Left lung (tissue), 10 donors: ENCODE measurements around the gene DNTTIP2. TPM values are rescaled to one million over a fixed set of nuclear protein-coding genes. Genes with fewer than 3 reads are reported as not detected.

Source experiments
- ATAC-seq: fragments of 200-7000 bp; cut with Tn5 transposase; one replicate; pipeline ENCODE4 v1.9.1; 2020; ENCODE audit warnings: moderate library complexity
- DNase-seq, 4 donors: peaks; one replicate each; pipeline ENCODE4 v3.0.0-alpha.2; 2013 to 2020
- H3K27ac ChIP-seq, 2 donors: fragments of 200-600 bp; sonication (generic) in 1 of 2; one replicate each; pipeline versions ENCODE4 v1.5.0 to v1.8.0; 2020 to 2021
- H3K27me3 ChIP-seq, 2 donors: fragments of 200-600 bp; sonication (generic) in 1 of 2; one replicate each; pipeline versions ENCODE4 v1.5.0 to v1.8.0; 2020 to 2021
- H3K36me3 ChIP-seq, 2 donors: fragments of 200-600 bp; sonication (generic) in 1 of 2; one replicate each; pipeline versions ENCODE4 v1.5.0 to v1.8.0; 2020 to 2021
- H3K4me1 ChIP-seq, 2 donors: fragments of 200-600 bp; one replicate each; pipeline ENCODE4 v1.8.0; 2021
- H3K4me3 ChIP-seq, 2 donors: fragments of 200-600 bp; sonication (generic) in 1 of 2; one replicate each; pipeline versions ENCODE4 v1.5.0 to v1.8.0; 2020 to 2021; ENCODE audit warnings: mild to moderate bottlenecking in 1 of 2
- H3K9me3 ChIP-seq, 2 donors: fragments of 200-600 bp; sonication (generic) in 1 of 2; one replicate each; pipeline versions ENCODE4 v1.5.0 to v1.8.0; 2020 to 2021
- CTCF ChIP-seq, 2 donors: fragments of 200-600 bp; sonication (generic) in 1 of 2; IDR thresholded peaks; one replicate each; pipeline versions ENCODE4 v1.5.0 to v1.8.0; 2021; ENCODE audit warnings: antibody characterized with exemption in 2 of 2
- intact Hi-C, 2 donors: fragments of 100-400 bp; cut with DNase I; formaldehyde crosslinking; loops; one replicate each; pipeline versions ENCODE4 v1.11.2 to v1.14.2; 2022
- polyA plus RNA-seq, 6 donors: library from polyadenylated mRNA; unstranded; fragments of 120-200 nt; gene quantifications; one replicate each; pipeline ENCODE4 v1.2.1, GENCODE V29; 2013; ENCODE audit not compliant: insufficient read length in 6 of 6
- total RNA-seq, 2 donors: library from RNA; stranded (reverse); fragmentation: NEBNext Ultra II Directional; extraction: Animal tissue kit (Norgen Biotek cat#: 25700); gene quantifications; one replicate each; pipeline ENCODE4 v1.2.1, GENCODE V29; 2021
- donor health status: DM: no; HTN: yes; CAD: no.
- donor health status: DM: no; HTN: no; CAD: no.

The DNTTIP2 gene
- total and polyA plus RNA-seq, 8 donors: 35.0 to 65.1 (median 59.3) TPM

GRCh38 chr1:93905734-93906133 lies 26.7 kb upstream of the DNTTIP2 start:
- Histone ChIP-seq H3K27ac (no peak overlapping the region), H3K4me1 (peaks cover 4 to 51% of the 10 kb centered on the region in 2 donors), H3K4me3 (no peak overlapping the region), H3K9me3 (no peaks in the 10 kb centered on the region), H3K27me3 (no peaks in the 10 kb centered on the region), H3K36me3 (peaks cover 0 to 6% of the 10 kb centered on the region in 2 donors)
- TF ChIP-seq CTCF (IDR thresholded peaks at IDR 0.05): no peak
- intact Hi-C loops: no loop called here
- DNase-seq: no peak
- no peak for ATAC-seq

GRCh38 chr1:93905051-93905450 lies 26.0 kb upstream of the DNTTIP2 start:
- peaks cover 4 to 51% of the 10 kb centered on the region in 2 donors for H3K4me1 ChIP-seq
- DNase-seq (no peak), ATAC-seq (no peak)
- H3K36me3 ChIP-seq: peaks cover 0 to 12% of the 10 kb centered on the region in 2 donors
- no peak for TF ChIP-seq CTCF (IDR thresholded peaks at IDR 0.05)
- intact Hi-C loops: no loop called here
- H3K4me3 ChIP-seq: no peak overlapping the region
- peak overlapping the region in 1 of 2 donors; percentile 71 for H3K27ac ChIP-seq
- no peaks in the 10 kb centered on the region for H3K27me3 ChIP-seq
- H3K9me3 ChIP-seq: no peaks in the 10 kb centered on the region

GRCh38 chr1:93904228-93904627 lies 25.2 kb upstream of the DNTTIP2 start:
- DNase-seq (no peak), ATAC-seq (no peak)
- H3K27ac ChIP-seq: peak overlapping the region in 1 of 2 donors; percentile 71
- peaks cover 0 to 17% of the 10 kb centered on the region in 2 donors for H3K36me3 ChIP-seq
- H3K9me3 ChIP-seq: no peaks in the 10 kb centered on the region
- no peak for TF ChIP-seq CTCF (IDR thresholded peaks at IDR 0.05)
- H3K27me3 ChIP-seq: no peaks in the 10 kb centered on the region
- peaks cover 4 to 51% of the 10 kb centered on the region in 2 donors for H3K4me1 ChIP-seq
- intact Hi-C loops: no loop called here
- no peak overlapping the region for H3K4me3 ChIP-seq

- TF ChIP-seq CTCF (IDR thresholded peaks at IDR 0.05): no peak
- no peaks in the 10 kb centered on the region for H3K9me3 ChIP-seq
- intact Hi-C loops: no loop called here
- DNase-seq: no peak
- peaks cover 0 to 44% of the 10 kb centered on the region in 2 donors for H3K36me3 ChIP-seq
- no peak overlapping the region for H3K27ac ChIP-seq
- H3K4me3 ChIP-seq: no peak overlapping the region
- no peak for ATAC-seq
- H3K4me1 ChIP-seq: peaks cover 0 to 25% of the 10 kb centered on the region in 2 donors
- no peaks in the 10 kb centered on the region for H3K27me3 ChIP-seq
Observed at GRCh38 chr1:93900723-93901504, 21.9 kb upstream of the DNTTIP2 start.

- no peak for ATAC-seq
- TF ChIP-seq CTCF (IDR thresholded peaks at IDR 0.05): no peak
- Histone ChIP-seq H3K36me3 (peaks cover 0 to 57% of the 10 kb centered on the region in 2 donors), H3K27me3 (no peaks in the 10 kb centered on the region), H3K9me3 (no peaks in the 10 kb centered on the region), H3K27ac (no peak overlapping the region), H3K4me3 (no peak overlapping the region), H3K4me1 (peaks cover 0 to 13% of the 10 kb centered on the region in 2 donors)
- intact Hi-C loops: no loop called here
- DNase-seq: no peak
Observed at GRCh38 chr1:93899543-93900207, 20.7 kb upstream of the DNTTIP2 start.
